PC-9 (cell line): Measurements from ENCODE around the gene NTM.

ENCODE experiments used
- EZH2 ChIP-seq: fragments of 200-600 bp; sonication (generic); IDR thresholded peaks from 2 replicates; pipeline ENCODE4 v1.8.0; 2017; ENCODE audit warnings: antibody characterized with exemption, low read depth
- TF ChIP-seq, protein P1 (sequence below): fragments of 200-600 bp; sonication (generic); conservative IDR thresholded peaks from 2 replicates; pipeline ENCODE4 v1.6.1; 2017; ENCODE audit warnings: mixed run types, antibody characterized with exemption, mild to moderate bottlenecking, moderate library complexity

DNA sequence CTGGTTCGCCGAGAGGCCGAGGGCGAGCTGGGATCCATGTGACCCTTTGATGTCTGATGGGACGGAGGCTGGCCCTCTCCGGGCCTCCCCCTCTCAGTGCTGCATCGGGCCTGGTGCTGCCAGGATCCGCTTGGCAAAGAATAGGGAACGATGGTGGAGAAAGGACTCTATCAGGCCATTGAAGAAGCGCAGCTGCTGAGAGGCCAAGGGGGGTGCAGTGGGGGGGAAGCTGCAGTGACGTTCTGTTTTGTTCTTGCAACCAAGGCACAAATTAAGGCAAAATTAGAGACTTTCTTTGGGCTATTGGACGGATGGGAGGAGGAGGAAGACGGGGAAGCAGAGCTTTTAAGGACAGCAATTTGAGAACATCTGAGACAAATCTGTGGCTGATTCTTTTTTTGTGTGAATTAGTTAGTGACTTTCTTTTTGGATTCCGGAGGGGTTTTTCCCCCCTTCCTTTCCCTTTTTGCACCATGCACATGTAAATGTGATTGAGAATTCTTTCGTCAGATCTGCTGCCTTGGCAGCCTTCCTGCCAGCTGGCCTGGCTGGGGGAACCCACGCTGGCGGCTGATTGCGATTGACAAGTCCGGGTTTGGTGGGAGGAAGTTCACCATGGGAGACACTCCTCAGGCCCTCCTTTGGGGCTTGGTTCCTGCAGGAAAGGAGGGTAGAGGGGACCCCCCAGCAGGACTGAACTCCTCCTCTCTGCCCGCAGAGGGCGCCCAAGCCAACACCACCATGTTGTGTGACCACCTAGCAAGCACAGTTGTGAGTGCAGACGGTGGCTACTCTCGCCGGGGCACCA is 214.6 kb downstream of the NTM start:
- TF ChIP-seq, protein P1, sequence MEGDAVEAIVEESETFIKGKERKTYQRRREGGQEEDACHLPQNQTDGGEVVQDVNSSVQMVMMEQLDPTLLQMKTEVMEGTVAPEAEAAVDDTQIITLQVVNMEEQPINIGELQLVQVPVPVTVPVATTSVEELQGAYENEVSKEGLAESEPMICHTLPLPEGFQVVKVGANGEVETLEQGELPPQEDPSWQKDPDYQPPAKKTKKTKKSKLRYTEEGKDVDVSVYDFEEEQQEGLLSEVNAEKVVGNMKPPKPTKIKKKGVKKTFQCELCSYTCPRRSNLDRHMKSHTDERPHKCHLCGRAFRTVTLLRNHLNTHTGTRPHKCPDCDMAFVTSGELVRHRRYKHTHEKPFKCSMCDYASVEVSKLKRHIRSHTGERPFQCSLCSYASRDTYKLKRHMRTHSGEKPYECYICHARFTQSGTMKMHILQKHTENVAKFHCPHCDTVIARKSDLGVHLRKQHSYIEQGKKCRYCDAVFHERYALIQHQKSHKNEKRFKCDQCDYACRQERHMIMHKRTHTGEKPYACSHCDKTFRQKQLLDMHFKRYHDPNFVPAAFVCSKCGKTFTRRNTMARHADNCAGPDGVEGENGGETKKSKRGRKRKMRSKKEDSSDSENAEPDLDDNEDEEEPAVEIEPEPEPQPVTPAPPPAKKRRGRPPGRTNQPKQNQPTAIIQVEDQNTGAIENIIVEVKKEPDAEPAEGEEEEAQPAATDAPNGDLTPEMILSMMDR: no peak; the same call in 1 of the 2 replicates
- TF ChIP-seq EZH2: no peak
